Neural crest cell (in vitro differentiated cells): ENCODE measurements around the gene RHOC. TPM values are rescaled to one million over a fixed set of nuclear protein-coding genes. Genes with fewer than 3 reads are reported as not detected.
A peak's percentile ranks its signal among the peaks of the same experiment; 100 is the strongest.

ENCODE experiments used
- DNase-seq: peaks from one replicate; pipeline ENCODE4 v3.0.0; 2021; ENCODE audit warnings: low read depth, mixed read lengths, low spot score
- H3K27ac Mint-ChIP-seq: one replicate; pipeline ENCODE4 v1.8.0; 2021; ENCODE audit warnings: mild to moderate bottlenecking, mixed read lengths; ENCODE audit not compliant: unreplicated experiment
- H3K27me3 Mint-ChIP-seq: 2 replicates; pipeline ENCODE4 v1.8.0; 2021; ENCODE audit warnings: low read depth, mild to moderate bottlenecking, mixed read lengths
- H3K36me3 Mint-ChIP-seq: 2 replicates; pipeline ENCODE4 v1.8.0; 2021; ENCODE audit warnings: low read depth, mild to moderate bottlenecking, mixed read lengths
- H3K4me1 Mint-ChIP-seq: 2 replicates; pipeline ENCODE4 v1.8.0; 2021; ENCODE audit warnings: mixed read lengths
- H3K4me3 Mint-ChIP-seq: one replicate; pipeline ENCODE4 v1.8.0; 2021; ENCODE audit warnings: mild to moderate bottlenecking, mixed read lengths
- H3K9me3 Mint-ChIP-seq: 2 replicates; pipeline ENCODE4 v1.8.0; 2021; ENCODE audit warnings: mixed read lengths
- total RNA-seq: library from RNA; stranded (reverse); gene quantifications from 2 replicates; pipeline ENCODE4 v1.2.1, GENCODE V29; 2021
- TF ChIP-seq, protein P1 (sequence below): fragments of 200-600 bp; sonication (generic); conservative IDR thresholded peaks from 2 replicates; pipeline ENCODE4 v1.5.0; 2021; ENCODE audit warnings: antibody characterized with exemption, mild to moderate bottlenecking

Gene RHOC
- total RNA-seq, 1 donor from 2014 or later = 125 TPM

- H3K27me3 Mint-ChIP-seq = no peaks in the 10 kb centered on the region
- no peak overlapping the region for H3K4me3 Mint-ChIP-seq
- peaks cover 6% of the 10 kb centered on the region for H3K36me3 Mint-ChIP-seq
- DNase-seq = no peak
- TF ChIP-seq, protein P1, sequence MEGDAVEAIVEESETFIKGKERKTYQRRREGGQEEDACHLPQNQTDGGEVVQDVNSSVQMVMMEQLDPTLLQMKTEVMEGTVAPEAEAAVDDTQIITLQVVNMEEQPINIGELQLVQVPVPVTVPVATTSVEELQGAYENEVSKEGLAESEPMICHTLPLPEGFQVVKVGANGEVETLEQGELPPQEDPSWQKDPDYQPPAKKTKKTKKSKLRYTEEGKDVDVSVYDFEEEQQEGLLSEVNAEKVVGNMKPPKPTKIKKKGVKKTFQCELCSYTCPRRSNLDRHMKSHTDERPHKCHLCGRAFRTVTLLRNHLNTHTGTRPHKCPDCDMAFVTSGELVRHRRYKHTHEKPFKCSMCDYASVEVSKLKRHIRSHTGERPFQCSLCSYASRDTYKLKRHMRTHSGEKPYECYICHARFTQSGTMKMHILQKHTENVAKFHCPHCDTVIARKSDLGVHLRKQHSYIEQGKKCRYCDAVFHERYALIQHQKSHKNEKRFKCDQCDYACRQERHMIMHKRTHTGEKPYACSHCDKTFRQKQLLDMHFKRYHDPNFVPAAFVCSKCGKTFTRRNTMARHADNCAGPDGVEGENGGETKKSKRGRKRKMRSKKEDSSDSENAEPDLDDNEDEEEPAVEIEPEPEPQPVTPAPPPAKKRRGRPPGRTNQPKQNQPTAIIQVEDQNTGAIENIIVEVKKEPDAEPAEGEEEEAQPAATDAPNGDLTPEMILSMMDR = no peak
- H3K27ac Mint-ChIP-seq = no peak overlapping the region
- H3K4me1 Mint-ChIP-seq = peaks cover 32% of the 10 kb centered on the region
- no peaks in the 10 kb centered on the region for H3K9me3 Mint-ChIP-seq
These were observed 28.3 kb downstream of the RHOC start for GRCh38 chr1:112678605-112679004.

- Mint-ChIP-seq H3K9me3 (no peaks in the 10 kb centered on the region), H3K4me1 (peaks cover 35% of the 10 kb centered on the region), H3K27me3 (no peaks in the 10 kb centered on the region), H3K27ac (no peak overlapping the region), H3K36me3 (peaks cover 6% of the 10 kb centered on the region), H3K4me3 (peak overlapping the region; percentile 29)
- DNase-seq = no peak
- TF ChIP-seq, protein P1 = no peak
These were observed 29.4 kb downstream of the RHOC start for GRCh38 chr1:112677501-112677900.

- TF ChIP-seq, protein P1 = no peak
- Mint-ChIP-seq H3K27ac (no peak overlapping the region), H3K4me1 (peaks cover 35% of the 10 kb centered on the region), H3K4me3 (peak overlapping the region; percentile 90), H3K27me3 (no peaks in the 10 kb centered on the region), H3K36me3 (peaks cover 6% of the 10 kb centered on the region), H3K9me3 (no peaks in the 10 kb centered on the region)
- no peak for DNase-seq
These were observed 30.4 kb downstream of the RHOC start for GRCh38 chr1:112676543-112676942.

- Mint-ChIP-seq H3K27ac (peak overlapping the region; percentile 29), H3K27me3 (no peaks in the 10 kb centered on the region), H3K9me3 (no peaks in the 10 kb centered on the region), H3K4me1 (peaks cover 35% of the 10 kb centered on the region), H3K36me3 (peaks cover 6% of the 10 kb centered on the region), H3K4me3 (peak overlapping the region; percentile 90)
- TF ChIP-seq, protein P1 = no peak
- DNase-seq = no peak
These were observed 31.1 kb downstream of the RHOC start for GRCh38 chr1:112675728-112676381.

DNA sequence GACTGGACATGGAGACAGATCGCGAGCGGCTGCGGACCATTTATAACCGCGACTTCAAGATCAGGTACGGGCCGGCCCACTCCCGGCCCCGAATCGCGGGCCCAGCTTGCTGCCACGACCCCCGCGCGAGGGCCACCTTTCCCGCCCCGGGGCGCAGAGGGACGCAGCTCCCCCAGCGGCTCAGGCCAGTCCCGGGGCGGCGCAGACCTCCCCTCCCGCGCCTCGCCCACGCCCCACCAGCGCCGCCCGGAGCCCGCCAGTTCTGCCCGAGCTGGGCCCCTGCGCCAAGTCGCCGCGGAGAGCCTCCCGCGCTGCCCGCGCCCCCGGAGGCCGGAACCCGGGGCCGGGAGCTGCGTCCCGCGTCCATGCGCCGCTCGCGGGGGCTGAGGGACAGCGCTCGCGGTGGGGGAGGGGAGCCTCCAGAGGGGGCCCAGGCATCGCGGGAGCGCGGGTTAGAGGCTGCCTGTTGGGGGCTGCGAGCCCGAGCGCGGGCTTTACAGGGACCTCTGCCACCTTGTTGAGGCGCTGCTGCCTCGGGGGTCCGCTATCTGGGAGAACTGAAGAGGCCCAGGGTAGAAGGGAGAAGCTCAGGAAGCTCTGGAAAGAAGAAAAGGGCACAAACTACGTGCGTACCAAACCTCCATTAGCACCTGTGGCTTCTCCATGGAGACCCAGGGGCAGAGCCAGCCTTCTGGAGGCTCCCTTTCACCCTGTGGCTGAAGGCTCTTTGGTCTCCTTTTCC is 31.8 kb downstream of the RHOC start:
- Mint-ChIP-seq H3K4me1 (peaks cover 35% of the 10 kb centered on the region), H3K27me3 (no peaks in the 10 kb centered on the region), H3K9me3 (no peaks in the 10 kb centered on the region), H3K27ac (peak overlapping the region; percentile 92), H3K36me3 (peaks cover 10% of the 10 kb centered on the region), H3K4me3 (peak overlapping the region; percentile 97)
- TF ChIP-seq, protein P1 = peak; percentile 28
- peak; percentile 62 for DNase-seq
